Measurements from ENCODE around the gene RIC8B.
A peak's percentile ranks its signal among the peaks of the same experiment; 100 is the strongest.

RIC8B gene

DNA sequence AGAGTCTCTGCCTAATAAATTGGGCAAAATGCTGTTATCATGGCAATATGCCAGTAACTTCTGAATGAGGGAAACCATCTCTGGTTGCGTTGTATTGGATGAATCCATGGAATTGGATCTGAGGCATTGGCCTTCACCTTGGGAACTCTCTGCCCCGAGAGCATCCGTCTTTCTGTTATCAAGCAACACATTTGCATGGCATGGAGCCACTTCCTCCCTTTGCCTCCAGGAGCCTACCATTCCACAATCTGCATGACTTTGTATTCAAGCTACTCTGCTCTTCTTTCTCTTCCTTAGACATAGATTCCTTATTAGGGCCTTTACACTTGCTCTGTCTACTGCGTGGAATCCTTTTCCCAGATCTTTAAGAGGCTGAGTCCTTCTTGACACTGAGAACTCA, 57.2 kb downstream of the RIC8B start:
- TF ChIP-seq, protein P1, sequence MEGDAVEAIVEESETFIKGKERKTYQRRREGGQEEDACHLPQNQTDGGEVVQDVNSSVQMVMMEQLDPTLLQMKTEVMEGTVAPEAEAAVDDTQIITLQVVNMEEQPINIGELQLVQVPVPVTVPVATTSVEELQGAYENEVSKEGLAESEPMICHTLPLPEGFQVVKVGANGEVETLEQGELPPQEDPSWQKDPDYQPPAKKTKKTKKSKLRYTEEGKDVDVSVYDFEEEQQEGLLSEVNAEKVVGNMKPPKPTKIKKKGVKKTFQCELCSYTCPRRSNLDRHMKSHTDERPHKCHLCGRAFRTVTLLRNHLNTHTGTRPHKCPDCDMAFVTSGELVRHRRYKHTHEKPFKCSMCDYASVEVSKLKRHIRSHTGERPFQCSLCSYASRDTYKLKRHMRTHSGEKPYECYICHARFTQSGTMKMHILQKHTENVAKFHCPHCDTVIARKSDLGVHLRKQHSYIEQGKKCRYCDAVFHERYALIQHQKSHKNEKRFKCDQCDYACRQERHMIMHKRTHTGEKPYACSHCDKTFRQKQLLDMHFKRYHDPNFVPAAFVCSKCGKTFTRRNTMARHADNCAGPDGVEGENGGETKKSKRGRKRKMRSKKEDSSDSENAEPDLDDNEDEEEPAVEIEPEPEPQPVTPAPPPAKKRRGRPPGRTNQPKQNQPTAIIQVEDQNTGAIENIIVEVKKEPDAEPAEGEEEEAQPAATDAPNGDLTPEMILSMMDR (IDR thresholded peaks at IDR 0.05; ENCODE audit: low read depth, low read length), result no peak
- no peak overlapping the region for H3K4me3 ChIP-seq (ENCODE audit: low read depth, low read length)

DNA sequence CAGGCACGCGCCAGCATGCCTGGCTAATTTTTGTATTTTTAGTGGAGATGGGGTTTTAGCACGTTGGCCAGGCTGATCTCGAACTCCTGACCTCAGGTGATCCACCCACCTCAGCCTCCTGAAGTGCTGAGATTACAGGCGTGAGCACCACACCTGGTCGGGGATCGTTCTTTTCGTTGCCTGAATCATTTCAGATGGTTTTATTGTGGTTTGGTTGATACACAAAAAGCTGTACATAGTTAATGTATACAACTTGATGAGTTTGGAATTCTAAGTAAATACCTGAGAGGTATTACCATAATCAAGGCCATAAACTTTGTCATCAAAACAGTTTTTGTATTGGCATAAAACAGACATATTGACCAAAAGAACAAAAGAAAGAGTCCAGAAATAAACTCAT, 63.3 kb downstream of the RIC8B start:
- TF ChIP-seq, protein P1 (IDR thresholded peaks at IDR 0.05; ENCODE audit: low read depth, low read length), result no peak

DNA sequence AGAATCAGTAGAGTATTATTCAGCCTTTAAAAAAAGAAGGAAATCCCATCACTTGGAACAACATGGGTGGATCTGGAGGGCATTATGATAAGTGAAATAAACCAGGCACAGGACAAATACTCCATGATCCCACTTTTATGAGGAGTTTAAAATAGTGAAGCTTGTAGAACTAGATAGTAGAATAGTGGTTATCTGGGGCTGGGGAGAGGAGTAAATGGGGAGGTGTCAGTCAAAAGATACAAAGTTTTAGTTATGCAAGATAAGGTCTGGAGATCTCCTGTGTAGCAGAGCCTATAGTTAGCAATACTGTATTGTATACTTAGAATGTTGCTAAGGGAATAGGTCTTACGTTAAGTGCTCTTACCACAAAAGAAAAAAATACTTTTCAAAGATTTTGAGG, 64.9 kb downstream of the RIC8B start:
- TF ChIP-seq, protein P1 (IDR thresholded peaks at IDR 0.05; ENCODE audit: low read depth, low read length), result no peak
- no peak overlapping the region for H3K4me3 ChIP-seq (ENCODE audit: low read depth, low read length)

More for the DNA sequence above, 63.3 kb downstream of the RIC8B start:
- H3K4me3 ChIP-seq (ENCODE audit: low read depth, low read length), result no peak overlapping the region

DNA sequence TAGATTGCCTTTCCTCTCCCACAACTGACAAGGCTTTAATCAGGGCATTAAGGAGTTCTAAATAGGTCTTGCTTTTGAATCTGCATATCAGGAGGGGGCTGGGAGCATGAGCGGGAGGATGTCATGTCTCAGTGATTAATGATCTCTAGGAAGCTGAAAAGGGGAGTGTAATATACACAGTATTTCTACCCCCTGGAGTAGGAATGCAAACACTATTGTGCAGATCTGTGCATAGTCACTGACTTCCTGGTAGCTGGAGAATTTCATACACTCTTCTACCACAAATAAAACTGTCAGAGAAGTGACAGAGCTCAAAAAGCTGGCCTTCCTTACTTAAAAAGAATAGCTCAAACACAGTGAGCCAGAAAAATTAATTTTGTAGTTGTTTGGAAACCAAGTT, 65.8 kb downstream of the RIC8B start:
- TF ChIP-seq, protein P1 (IDR thresholded peaks at IDR 0.05; ENCODE audit: low read depth, low read length), result no peak
- H3K4me3 ChIP-seq (ENCODE audit: low read depth, low read length), result no peak overlapping the region

DNA sequence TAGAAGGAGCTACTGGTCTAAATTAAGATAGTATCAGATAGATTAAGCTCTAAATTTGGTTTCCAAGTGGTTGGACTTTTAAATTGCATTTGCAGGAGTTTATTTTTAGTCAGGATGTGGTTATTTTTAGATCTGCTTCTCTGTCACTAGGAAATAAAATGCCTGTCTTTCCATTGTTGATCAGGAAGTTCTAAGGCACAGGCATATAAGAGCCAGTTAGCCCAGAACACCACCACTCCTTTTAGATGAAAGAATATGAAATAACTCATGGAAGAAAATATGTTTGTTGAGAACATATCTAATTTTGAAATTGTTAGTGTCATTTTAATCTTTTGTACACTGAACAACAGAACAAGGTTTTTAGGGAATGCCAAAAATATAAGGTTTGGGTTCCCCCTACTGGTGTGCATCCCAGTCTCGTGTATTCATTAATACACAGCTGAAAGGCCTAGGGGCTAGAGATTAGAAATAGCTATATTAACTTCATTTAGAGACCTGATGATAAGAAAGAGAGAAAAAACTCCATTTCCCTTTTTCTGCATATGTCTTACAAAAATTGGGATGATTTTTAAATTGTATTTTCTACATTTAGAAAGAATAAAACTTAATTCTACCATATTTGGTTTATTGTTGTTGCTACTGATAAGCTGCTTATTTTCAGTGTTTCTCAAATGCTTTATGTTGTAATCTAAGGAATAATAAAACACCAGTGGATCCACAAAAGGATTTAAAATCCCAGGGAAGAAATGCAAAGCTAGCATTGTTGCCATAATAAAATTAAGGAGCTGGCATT, 67.2 kb downstream of the RIC8B start:
- H3K4me3 ChIP-seq (ENCODE audit: low read depth, low read length), result no peak overlapping the region
- TF ChIP-seq, protein P1 (IDR thresholded peaks at IDR 0.05; ENCODE audit: low read depth, low read length), result peak; percentile 41; the same call in 1 of the 2 replicates

DNA sequence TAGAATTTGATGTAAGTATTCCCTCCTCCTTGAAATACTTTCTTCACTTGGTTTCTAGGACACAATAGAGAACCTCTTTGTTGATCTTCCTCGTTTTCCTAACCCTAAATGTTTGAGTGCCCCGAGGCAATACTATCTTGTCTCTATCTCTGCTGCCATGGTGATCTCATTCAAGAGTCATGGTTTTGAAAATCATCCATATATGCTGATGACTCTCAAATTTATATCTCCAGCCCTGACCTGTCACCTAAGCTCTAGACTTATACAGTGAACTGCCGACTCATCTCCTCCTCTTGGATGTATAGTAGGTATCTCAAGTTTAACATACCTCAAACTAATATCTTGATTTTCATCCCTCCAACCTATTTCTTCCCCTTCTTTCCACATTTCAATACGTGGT, 71.4 kb downstream of the RIC8B start:
- TF ChIP-seq, protein P1 (IDR thresholded peaks at IDR 0.05; ENCODE audit: low read depth, low read length), result no peak
- no peak overlapping the region for H3K4me3 ChIP-seq (ENCODE audit: low read depth, low read length)

DNA sequence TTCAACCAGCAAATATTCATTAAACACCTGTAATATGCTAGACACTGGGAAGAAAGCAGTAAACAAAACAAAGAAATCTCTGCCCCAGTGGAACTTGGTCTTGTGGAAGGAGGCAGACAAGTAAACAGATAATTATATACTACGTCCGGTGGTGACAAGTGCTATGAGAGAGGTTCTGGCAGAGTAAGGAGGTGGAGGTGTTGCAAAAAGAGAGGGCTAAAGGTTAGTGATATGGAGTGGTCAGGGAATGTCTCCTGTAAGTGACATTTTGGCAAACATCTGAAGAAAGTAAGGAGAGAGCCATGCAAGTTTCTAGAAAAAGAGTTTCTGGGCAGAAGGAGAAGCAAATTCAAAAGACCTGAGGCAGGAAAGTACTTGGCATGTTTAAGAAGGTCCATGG, 73.4 kb downstream of the RIC8B start:
- TF ChIP-seq, protein P1 (IDR thresholded peaks at IDR 0.05; ENCODE audit: low read depth, low read length), result no peak
- no peak overlapping the region for H3K4me3 ChIP-seq (ENCODE audit: low read depth, low read length)
